ENCODE results near the gene LRRC28.

LRRC28 gene

GRCh38 chr15:99424978-99425656 lies 173.8 kb downstream of the LRRC28 start:
- no peak for DNase-seq

- no peak for DNase-seq
Observed at GRCh38 chr15:99425657-99426301, 174.5 kb downstream of the LRRC28 start.

- no peak for DNase-seq
Observed at GRCh38 chr15:99426431-99427105, 175.3 kb downstream of the LRRC28 start.

GRCh38 chr15:99427210-99427609 lies 175.9 kb downstream of the LRRC28 start:
- no peak for DNase-seq

- no peak for DNase-seq
Observed at GRCh38 chr15:99427668-99428361, 176.5 kb downstream of the LRRC28 start.

GRCh38 chr15:99429681-99430081 lies 178.4 kb downstream of the LRRC28 start:
- no peak for DNase-seq

- no peak for DNase-seq
Observed at GRCh38 chr15:99430881-99431401, 179.7 kb downstream of the LRRC28 start.

- DNase-seq, result no peak
Observed at GRCh38 chr15:99431661-99432091, 180.4 kb downstream of the LRRC28 start.

- DNase-seq, result no peak
Observed at GRCh38 chr15:99432271-99433025, 181.2 kb downstream of the LRRC28 start.

- no peak for DNase-seq
Observed at GRCh38 chr15:99433026-99433756, 181.9 kb downstream of the LRRC28 start.

- no peak for DNase-seq
Observed at GRCh38 chr15:99433757-99434450, 182.6 kb downstream of the LRRC28 start.

GRCh38 chr15:99434506-99435112 lies 183.3 kb downstream of the LRRC28 start:
- no peak for DNase-seq

GRCh38 chr15:99435113-99435695 lies 183.9 kb downstream of the LRRC28 start:
- DNase-seq, result no peak

- no peak for DNase-seq
Observed at GRCh38 chr15:99435877-99436541, 184.7 kb downstream of the LRRC28 start.

- no peak for DNase-seq
Observed at GRCh38 chr15:99436542-99437314, 185.4 kb downstream of the LRRC28 start.

- DNase-seq, result no peak
Observed at GRCh38 chr15:99437315-99438223, 186.3 kb downstream of the LRRC28 start.

GRCh38 chr15:99438224-99438585 lies 186.9 kb downstream of the LRRC28 start:
- DNase-seq, result no peak

All from SHP77 (cell line).